HCT116 (cell line): ENCODE results near the gene C1R. TPM values are rescaled to one million over a fixed set of nuclear protein-coding genes. Genes with fewer than 3 reads are reported as not detected.

ENCODE experiments used
- ATAC-seq: fragments of 200-7000 bp; cut with Tn5 transposase; 2 replicates; pipeline ENCODE4 v1.9.1; 2020; ENCODE audit warnings: mild to moderate bottlenecking, moderate library complexity
- BruUV-seq: library from RNA; stranded (reverse); fragments of 400-500 nt; replicated peaks from 2 replicates; lab custom pipeline; 2021; lab: Mats Ljungman, UMichigan
- CTCF ChIA-PET: fragments of 300-600 bp; sonication (Branson Sonifier 250); formaldehyde crosslinking; loops from one replicate; lab custom pipeline; 2021; ENCODE audit warnings: antibody characterized with exemption; lab: Charles Lee
- POLR2A ChIA-PET: fragments of 300-600, 350-600 bp; sonication (Branson Sonifier 250); formaldehyde crosslinking; loops from one replicate; lab custom pipeline; 2021; ENCODE audit warnings: antibody characterized with exemption; lab: Charles Lee
- RAD21 ChIA-PET, 2 experiments: fragments of 300-600 bp; sonication (Branson Sonifier 250); formaldehyde crosslinking; loops; one replicate each; lab custom pipeline; 2023; ENCODE audit warnings: low total read pairs in 2 of 2; ENCODE audit not compliant: uncharacterized antibody in 2 of 2, unreplicated experiment in 2 of 2, low non-redundant PET in 1 of 2; lab: Charles Lee
- DNase-seq: peaks from one replicate; pipeline ENCODE4 v3.0.0-alpha.2; 2010; ENCODE audit warnings: low read depth, low spot score
- H2AFZ ChIP-seq: fragments of 200-600 bp; shearing (Covaris generic), sonication (generic); 2 replicates; pipeline ENCODE4 v1.6.1; 2017; ENCODE audit warnings: low read depth, mixed run types, mixed read lengths, antibody characterized with exemption, low read length; ENCODE audit not compliant: poor library complexity, severe bottlenecking
- H3K27ac ChIP-seq: 2 replicates; pipeline ENCODE4 v1.5.1; 2012; ENCODE audit warnings: low read depth, low read length
- H3K27me3 ChIP-seq: fragments of 200-600 bp; sonication (generic); 2 replicates; pipeline ENCODE4 v1.6.1; 2016; ENCODE audit warnings: mixed run types, low read length, mixed read lengths; ENCODE audit not compliant: insufficient read depth
- H3K36me3 ChIP-seq, 2 experiments: fragments of 200-500 bp in 1 of 2; fragments of 200-600 bp in 1 of 2; sonication (Bioruptor generic) in 1 of 2; sonication (generic) in 1 of 2; 2 replicates each; pipeline versions ENCODE4 v1.5.1 to v1.6.1; 2014 to 2016; ENCODE audit warnings: low read length in 2 of 2, inconsistent platforms in 1 of 2, mixed read lengths in 1 of 2, mixed run types in 1 of 2; ENCODE audit not compliant: insufficient read depth in 2 of 2, control insufficient read depth in 1 of 2
- H3K4me1 ChIP-seq, 2 experiments: fragments of 200-600 bp in 1 of 2; sonication (generic) in 1 of 2; 2 replicates each; pipeline versions ENCODE4 v1.5.1 to v1.6.1; 2012 to 2017; ENCODE audit warnings: low read length in 2 of 2, inconsistent platforms in 1 of 2, mild to moderate bottlenecking in 1 of 2, mixed read lengths in 1 of 2, mixed run types in 1 of 2, moderate library complexity in 1 of 2; ENCODE audit not compliant: insufficient read depth in 2 of 2, control insufficient read depth in 1 of 2
- H3K4me2 ChIP-seq: fragments of 200-600 bp; sonication (generic); 2 replicates; pipeline ENCODE4 v1.6.1; 2017; ENCODE audit warnings: mixed run types, low read length, mixed read lengths
- H3K4me3 ChIP-seq, 2 experiments: fragments of 200-600 bp in 1 of 2; sonication (generic) in 1 of 2; replicated peaks in 1 of 2; 2 replicates each; pipeline ENCODE4 v1.5.1; 2011 to 2016; ENCODE audit warnings: low read length in 2 of 2, control low read depth in 1 of 2, low read depth in 1 of 2, mild to moderate bottlenecking in 1 of 2, mixed read lengths in 1 of 2, mixed run types in 1 of 2
- H3K79me2 ChIP-seq: fragments of 200-600 bp; sonication (generic); 2 replicates; pipeline ENCODE4 v1.6.1; 2017; ENCODE audit warnings: mild to moderate bottlenecking, mixed run types, low read length, moderate library complexity, mixed read lengths; ENCODE audit not compliant: insufficient read depth
- H3K9ac ChIP-seq: fragments of 200-600 bp; sonication (generic); 2 replicates; pipeline ENCODE4 v1.6.1; 2016; ENCODE audit warnings: low read length, mixed read lengths
- H3K9me2 ChIP-seq: fragments of 200-600 bp; sonication (generic), shearing (Covaris generic); 2 replicates; pipeline ENCODE4 v1.6.1; 2017; ENCODE audit warnings: mixed run types, mild to moderate bottlenecking, moderate library complexity; ENCODE audit not compliant: insufficient read depth
- H3K9me3 ChIP-seq, 2 experiments: fragments of 200-500 bp in 1 of 2; fragments of 200-600 bp in 1 of 2; sonication (Bioruptor generic) in 1 of 2; sonication (generic) in 1 of 2; 2 replicates each; pipeline ENCODE4 v1.6.1; 2014 to 2017; ENCODE audit warnings: low read length in 2 of 2, mixed read lengths in 2 of 2, inconsistent platforms in 1 of 2, low read depth in 1 of 2, mild to moderate bottlenecking in 1 of 2, mixed run types in 1 of 2, moderate library complexity in 1 of 2; ENCODE audit not compliant: control insufficient read depth in 1 of 2, insufficient read depth in 1 of 2
- H4K20me1 ChIP-seq: fragments of 200-600 bp; sonication (generic), shearing (Covaris generic); 2 replicates; pipeline ENCODE4 v1.6.1; 2017; ENCODE audit warnings: mixed run types, mild to moderate bottlenecking, moderate library complexity; ENCODE audit not compliant: insufficient read depth
- FOSL1 ChIP-seq: IDR thresholded peaks from 2 replicates; pipeline ENCODE4 v1.6.1; 2012; ENCODE audit warnings: low read depth
- POLR2A ChIP-seq: IDR thresholded peaks from 2 replicates; pipeline ENCODE4 v1.7.0; 2011; ENCODE audit warnings: borderline replicate concordance; ENCODE audit not compliant: insufficient read depth, insufficient read length; ENCODE audit errors: extremely low read depth
- SIN3A ChIP-seq: IDR thresholded peaks from 2 replicates; pipeline ENCODE4 v1.6.1; 2012; ENCODE audit warnings: low read depth
- TCF7L2 ChIP-seq: IDR thresholded peaks from 2 replicates; pipeline ENCODE4 v1.7.0; 2011; ENCODE audit warnings: borderline replicate concordance, inconsistent platforms; ENCODE audit not compliant: insufficient read depth, insufficient read length; ENCODE audit errors: extremely low read depth
- YY1 ChIP-seq: IDR thresholded peaks from 2 replicates; pipeline ENCODE4 v1.6.1; 2011; ENCODE audit warnings: low read length, low read depth, moderate library complexity, mild to moderate bottlenecking; ENCODE audit not compliant: insufficient replicate concordance; ENCODE audit errors: extremely low read depth
- ZNF274 ChIP-seq: fragments of 200-500 bp; sonication (Bioruptor generic); IDR thresholded peaks from 2 replicates; pipeline ENCODE4 v1.6.1; 2014; ENCODE audit warnings: mild to moderate bottlenecking, low read depth, low read length, inconsistent platforms
- intact Hi-C: fragments of 100-400 bp; cut with micrococcal nuclease; formaldehyde crosslinking; loops from 2 replicates; pipeline ENCODE4 v1.10.0; 2022
- total RNA-seq: library from RNA; stranded (reverse); gene quantifications from one replicate; pipeline ENCODE4 v1.2.1, GENCODE V29; 2021; ENCODE audit not compliant: unreplicated experiment
- TF ChIP-seq, protein P1 (sequence below): IDR thresholded peaks from 2 replicates; pipeline ENCODE4 v1.6.1; 2012; ENCODE audit warnings: low read depth
- TF ChIP-seq, protein P2 (sequence below): IDR thresholded peaks from 2 replicates; pipeline ENCODE4 v1.6.1; 2011; ENCODE audit warnings: mild to moderate bottlenecking, low read length, moderate library complexity; ENCODE audit not compliant: insufficient replicate concordance; ENCODE audit errors: extremely low read depth

C1R gene
- total RNA-seq, 1 experiment from 2014 or later = 4.3 TPM

DNA sequence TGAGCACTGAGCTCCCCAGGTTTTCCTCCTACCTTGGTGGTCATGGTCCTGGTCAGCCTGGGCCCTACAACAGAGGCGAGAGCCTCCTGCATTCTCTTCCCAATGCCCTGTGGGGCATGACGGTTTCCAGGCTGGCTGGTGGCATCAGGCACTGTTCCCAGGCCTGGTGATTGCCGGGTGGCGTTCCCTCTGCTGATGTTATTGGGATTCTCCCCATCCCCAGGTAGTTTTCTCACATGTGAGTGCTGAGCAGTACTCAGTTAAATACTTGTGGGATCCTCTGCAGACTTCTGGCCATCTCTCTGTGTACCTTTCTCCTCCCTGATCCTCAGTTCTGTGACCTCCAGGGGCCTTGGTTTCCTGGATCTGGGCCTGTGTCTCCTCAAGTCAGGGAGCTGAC is 15.8 kb downstream of the C1R start:
- Histone ChIP-seq H3K9ac (no peak overlapping the region), H3K4me2 (no peak overlapping the region), H3K4me1 (peaks cover 2 to 7% of the 10 kb centered on the region in 2 experiments; a peak in 2 of 4 replicates), H2AFZ (no peak overlapping the region), H3K4me3 (no peak overlapping the region), H3K27me3 (no peaks in the 10 kb centered on the region), H3K9me2 (no peaks in the 10 kb centered on the region), H3K27ac (no peak overlapping the region), H3K9me3 (no peaks in the 10 kb centered on the region), H4K20me1 (no peaks in the 10 kb centered on the region), H3K36me3 (no peaks in the 10 kb centered on the region), H3K79me2 (no peaks in the 10 kb centered on the region)
- POLR2A ChIA-PET = interaction anchor here (2.5 kb wide), 1 partner anchor 132 kb away, joined by 11 read pairs; the partner anchor contains the start of genes C12orf57 and RNU7-1
- intact Hi-C loops = no loop called here
- no peak for TF ChIP-seq FOSL1
- TF ChIP-seq ZNF274 = no peak
- no peak for TF ChIP-seq YY1
- DNase-seq = no peak
- ATAC-seq = no peak
- BruUV-seq = no TSS peak
- RAD21 ChIA-PET = no interaction called here
- CTCF ChIA-PET = no interaction called here

DNA sequence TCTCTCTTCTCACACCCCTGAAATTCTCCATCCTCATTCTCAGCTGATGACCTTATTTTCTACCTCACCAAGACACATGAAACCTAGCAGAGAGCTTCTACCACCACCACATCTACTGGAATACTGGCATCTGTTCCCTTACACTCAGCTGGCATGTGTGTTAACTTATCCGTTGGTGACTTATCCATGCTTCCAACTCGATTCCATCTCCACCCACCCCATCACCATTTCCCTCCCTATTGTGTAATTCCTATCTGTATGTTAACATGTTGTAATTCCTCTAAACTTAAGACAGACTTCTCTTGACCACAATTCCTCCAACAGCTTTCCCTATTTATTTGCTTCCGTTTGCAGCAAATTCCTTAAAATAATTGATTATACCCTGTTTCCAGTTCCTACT is 16.3 kb downstream of the C1R start:
- Histone ChIP-seq H3K9me3 (no peaks in the 10 kb centered on the region), H3K9ac (no peak overlapping the region), H4K20me1 (no peaks in the 10 kb centered on the region), H3K4me1 (peaks cover 2 to 7% of the 10 kb centered on the region in 2 experiments; a peak in 2 of 4 replicates), H2AFZ (no peak overlapping the region), H3K27ac (no peak overlapping the region), H3K36me3 (no peaks in the 10 kb centered on the region), H3K4me3 (no peak overlapping the region), H3K27me3 (no peaks in the 10 kb centered on the region), H3K4me2 (no peak overlapping the region), H3K9me2 (no peaks in the 10 kb centered on the region), H3K79me2 (no peaks in the 10 kb centered on the region)
- POLR2A ChIA-PET = interaction anchor here (2.5 kb wide), 1 partner anchor 132 kb away, joined by 11 read pairs; the partner anchor contains the start of genes C12orf57 and RNU7-1
- CTCF ChIA-PET = no interaction called here
- RAD21 ChIA-PET = no interaction called here
- BruUV-seq = no TSS peak
- ATAC-seq (no peak), DNase-seq (no peak)
- intact Hi-C loops = no loop called here
- TF ChIP-seq, protein P1, sequence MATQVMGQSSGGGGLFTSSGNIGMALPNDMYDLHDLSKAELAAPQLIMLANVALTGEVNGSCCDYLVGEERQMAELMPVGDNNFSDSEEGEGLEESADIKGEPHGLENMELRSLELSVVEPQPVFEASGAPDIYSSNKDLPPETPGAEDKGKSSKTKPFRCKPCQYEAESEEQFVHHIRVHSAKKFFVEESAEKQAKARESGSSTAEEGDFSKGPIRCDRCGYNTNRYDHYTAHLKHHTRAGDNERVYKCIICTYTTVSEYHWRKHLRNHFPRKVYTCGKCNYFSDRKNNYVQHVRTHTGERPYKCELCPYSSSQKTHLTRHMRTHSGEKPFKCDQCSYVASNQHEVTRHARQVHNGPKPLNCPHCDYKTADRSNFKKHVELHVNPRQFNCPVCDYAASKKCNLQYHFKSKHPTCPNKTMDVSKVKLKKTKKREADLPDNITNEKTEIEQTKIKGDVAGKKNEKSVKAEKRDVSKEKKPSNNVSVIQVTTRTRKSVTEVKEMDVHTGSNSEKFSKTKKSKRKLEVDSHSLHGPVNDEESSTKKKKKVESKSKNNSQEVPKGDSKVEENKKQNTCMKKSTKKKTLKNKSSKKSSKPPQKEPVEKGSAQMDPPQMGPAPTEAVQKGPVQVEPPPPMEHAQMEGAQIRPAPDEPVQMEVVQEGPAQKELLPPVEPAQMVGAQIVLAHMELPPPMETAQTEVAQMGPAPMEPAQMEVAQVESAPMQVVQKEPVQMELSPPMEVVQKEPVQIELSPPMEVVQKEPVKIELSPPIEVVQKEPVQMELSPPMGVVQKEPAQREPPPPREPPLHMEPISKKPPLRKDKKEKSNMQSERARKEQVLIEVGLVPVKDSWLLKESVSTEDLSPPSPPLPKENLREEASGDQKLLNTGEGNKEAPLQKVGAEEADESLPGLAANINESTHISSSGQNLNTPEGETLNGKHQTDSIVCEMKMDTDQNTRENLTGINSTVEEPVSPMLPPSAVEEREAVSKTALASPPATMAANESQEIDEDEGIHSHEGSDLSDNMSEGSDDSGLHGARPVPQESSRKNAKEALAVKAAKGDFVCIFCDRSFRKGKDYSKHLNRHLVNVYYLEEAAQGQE = no peak
- TF ChIP-seq, protein P2, sequence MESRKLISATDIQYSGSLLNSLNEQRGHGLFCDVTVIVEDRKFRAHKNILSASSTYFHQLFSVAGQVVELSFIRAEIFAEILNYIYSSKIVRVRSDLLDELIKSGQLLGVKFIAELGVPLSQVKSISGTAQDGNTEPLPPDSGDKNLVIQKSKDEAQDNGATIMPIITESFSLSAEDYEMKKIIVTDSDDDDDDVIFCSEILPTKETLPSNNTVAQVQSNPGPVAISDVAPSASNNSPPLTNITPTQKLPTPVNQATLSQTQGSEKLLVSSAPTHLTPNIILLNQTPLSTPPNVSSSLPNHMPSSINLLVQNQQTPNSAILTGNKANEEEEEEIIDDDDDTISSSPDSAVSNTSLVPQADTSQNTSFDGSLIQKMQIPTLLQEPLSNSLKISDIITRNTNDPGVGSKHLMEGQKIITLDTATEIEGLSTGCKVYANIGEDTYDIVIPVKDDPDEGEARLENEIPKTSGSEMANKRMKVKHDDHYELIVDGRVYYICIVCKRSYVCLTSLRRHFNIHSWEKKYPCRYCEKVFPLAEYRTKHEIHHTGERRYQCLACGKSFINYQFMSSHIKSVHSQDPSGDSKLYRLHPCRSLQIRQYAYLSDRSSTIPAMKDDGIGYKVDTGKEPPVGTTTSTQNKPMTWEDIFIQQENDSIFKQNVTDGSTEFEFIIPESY = no peak
- no peak for TF ChIP-seq POLR2A
- no peak for TF ChIP-seq TCF7L2
- no peak for TF ChIP-seq FOSL1
- no peak for TF ChIP-seq SIN3A
